Left lung (tissue), 10 donors: ENCODE results near the gene ANKMY2. TPM values are rescaled to one million over a fixed set of nuclear protein-coding genes. Genes with fewer than 3 reads are reported as not detected.
"Not testable (repeated sequence)": the region's sequence is repeated elsewhere in the genome, so short reads cannot be mapped to it uniquely, and the experiment has no call there.

ENCODE experiments used
- ATAC-seq: fragments of 200-7000 bp; cut with Tn5 transposase; one replicate; pipeline ENCODE4 v1.9.1; 2020; ENCODE audit warnings: moderate library complexity
- DNase-seq, 4 donors: peaks; one replicate each; pipeline ENCODE4 v3.0.0-alpha.2; 2013 to 2020
- H3K27ac ChIP-seq, 2 donors: fragments of 200-600 bp; sonication (generic) in 1 of 2; one replicate each; pipeline versions ENCODE4 v1.5.0 to v1.8.0; 2020 to 2021
- H3K27me3 ChIP-seq, 2 donors: fragments of 200-600 bp; sonication (generic) in 1 of 2; one replicate each; pipeline versions ENCODE4 v1.5.0 to v1.8.0; 2020 to 2021
- H3K36me3 ChIP-seq, 2 donors: fragments of 200-600 bp; sonication (generic) in 1 of 2; one replicate each; pipeline versions ENCODE4 v1.5.0 to v1.8.0; 2020 to 2021
- H3K4me1 ChIP-seq, 2 donors: fragments of 200-600 bp; one replicate each; pipeline ENCODE4 v1.8.0; 2021
- H3K4me3 ChIP-seq, 2 donors: fragments of 200-600 bp; sonication (generic) in 1 of 2; one replicate each; pipeline versions ENCODE4 v1.5.0 to v1.8.0; 2020 to 2021; ENCODE audit warnings: mild to moderate bottlenecking in 1 of 2
- H3K9me3 ChIP-seq, 2 donors: fragments of 200-600 bp; sonication (generic) in 1 of 2; one replicate each; pipeline versions ENCODE4 v1.5.0 to v1.8.0; 2020 to 2021
- intact Hi-C, 2 donors: fragments of 100-400 bp; cut with DNase I; formaldehyde crosslinking; loops; one replicate each; pipeline versions ENCODE4 v1.11.2 to v1.14.2; 2022
- polyA plus RNA-seq, 6 donors: library from polyadenylated mRNA; unstranded; fragments of 120-200 nt; gene quantifications; one replicate each; pipeline ENCODE4 v1.2.1, GENCODE V29; 2013; ENCODE audit not compliant: insufficient read length in 6 of 6
- total RNA-seq, 2 donors: library from RNA; stranded (reverse); fragmentation: NEBNext Ultra II Directional; extraction: Animal tissue kit (Norgen Biotek cat#: 25700); gene quantifications; one replicate each; pipeline ENCODE4 v1.2.1, GENCODE V29; 2021
- TF ChIP-seq, protein P1 (sequence below), 2 donors: fragments of 200-600 bp; sonication (generic) in 1 of 2; IDR thresholded peaks; one replicate each; pipeline versions ENCODE4 v1.5.0 to v1.8.0; 2021; ENCODE audit warnings: antibody characterized with exemption in 2 of 2
- donor health status: DM: no; HTN: yes; CAD: no.
- donor health status: DM: no; HTN: no; CAD: no.

Gene ANKMY2
- total and polyA plus RNA-seq, 8 donors, result 11.8 to 40.7 (median 34.6) TPM

GRCh38 chr7:16603633-16604032, 41.9 kb downstream of the ANKMY2 start:
- intact Hi-C loops, result no loop called here
- no peaks in the 10 kb centered on the region for H3K4me1 ChIP-seq
- no peaks in the 10 kb centered on the region for H3K27me3 ChIP-seq
- no peaks in the 10 kb centered on the region for H3K9me3 ChIP-seq
- H3K4me3 ChIP-seq, result no peak overlapping the region
- TF ChIP-seq, protein P1, sequence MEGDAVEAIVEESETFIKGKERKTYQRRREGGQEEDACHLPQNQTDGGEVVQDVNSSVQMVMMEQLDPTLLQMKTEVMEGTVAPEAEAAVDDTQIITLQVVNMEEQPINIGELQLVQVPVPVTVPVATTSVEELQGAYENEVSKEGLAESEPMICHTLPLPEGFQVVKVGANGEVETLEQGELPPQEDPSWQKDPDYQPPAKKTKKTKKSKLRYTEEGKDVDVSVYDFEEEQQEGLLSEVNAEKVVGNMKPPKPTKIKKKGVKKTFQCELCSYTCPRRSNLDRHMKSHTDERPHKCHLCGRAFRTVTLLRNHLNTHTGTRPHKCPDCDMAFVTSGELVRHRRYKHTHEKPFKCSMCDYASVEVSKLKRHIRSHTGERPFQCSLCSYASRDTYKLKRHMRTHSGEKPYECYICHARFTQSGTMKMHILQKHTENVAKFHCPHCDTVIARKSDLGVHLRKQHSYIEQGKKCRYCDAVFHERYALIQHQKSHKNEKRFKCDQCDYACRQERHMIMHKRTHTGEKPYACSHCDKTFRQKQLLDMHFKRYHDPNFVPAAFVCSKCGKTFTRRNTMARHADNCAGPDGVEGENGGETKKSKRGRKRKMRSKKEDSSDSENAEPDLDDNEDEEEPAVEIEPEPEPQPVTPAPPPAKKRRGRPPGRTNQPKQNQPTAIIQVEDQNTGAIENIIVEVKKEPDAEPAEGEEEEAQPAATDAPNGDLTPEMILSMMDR (IDR thresholded peaks at IDR 0.05), result no peak
- no peak for ATAC-seq
- H3K27ac ChIP-seq, result no peak overlapping the region
- H3K36me3 ChIP-seq, result peaks cover 0 to 85% of the 10 kb centered on the region in 2 donors
- DNase-seq, result no peak

GRCh38 chr7:16599860-16600259, 45.7 kb downstream of the ANKMY2 start:
- TF ChIP-seq, protein P1 (IDR thresholded peaks at IDR 0.05), result no peak
- Histone ChIP-seq H3K27me3 (no peaks in the 10 kb centered on the region), H3K36me3 (peaks cover 0 to 61% of the 10 kb centered on the region in 2 donors), H3K27ac (no peak overlapping the region), H3K9me3 (no peaks in the 10 kb centered on the region), H3K4me3 (no peak overlapping the region), H3K4me1 (no peaks in the 10 kb centered on the region)
- ATAC-seq (no peak), DNase-seq (no peak)
- intact Hi-C loops, result no loop called here

- Histone ChIP-seq H3K4me3 (no peak overlapping the region), H3K36me3 (peaks cover 0 to 45% of the 10 kb centered on the region in 2 donors), H3K27ac (no peak overlapping the region), H3K4me1 (no peaks in the 10 kb centered on the region), H3K27me3 (no peaks in the 10 kb centered on the region), H3K9me3 (no peaks in the 10 kb centered on the region)
- TF ChIP-seq, protein P1 (IDR thresholded peaks at IDR 0.05), result no peak
- DNase-seq (no peak), ATAC-seq (no peak)
- intact Hi-C loops, result no loop called here
Measured at GRCh38 chr7:16598015-16598414, 47.5 kb downstream of the ANKMY2 start.

GRCh38 chr7:16595596-16595995, 50.0 kb downstream of the ANKMY2 start:
- intact Hi-C loops, H3K9me3 ChIP-seq, H3K4me3 ChIP-seq, ATAC-seq, DNase-seq, H3K4me1 ChIP-seq, H3K27me3 ChIP-seq, H3K27ac ChIP-seq: not testable (repeated sequence)
- peaks cover 0 to 22% of the 10 kb centered on the region in 2 donors for H3K36me3 ChIP-seq

- Histone ChIP-seq H3K27me3 (no peaks in the 10 kb centered on the region), H3K27ac (no peak overlapping the region), H3K4me1 (no peaks in the 10 kb centered on the region), H3K36me3 (peaks cover 0 to 13% of the 10 kb centered on the region in 2 donors), H3K9me3 (no peaks in the 10 kb centered on the region), H3K4me3 (no peak overlapping the region)
- TF ChIP-seq, protein P1 (IDR thresholded peaks at IDR 0.05), result no peak
- intact Hi-C loops, result no loop called here
- no peak for DNase-seq
- no peak for ATAC-seq
Measured at GRCh38 chr7:16594676-16595075, 50.9 kb downstream of the ANKMY2 start.

GRCh38 chr7:16594061-16594460, 51.5 kb downstream of the ANKMY2 start:
- Histone ChIP-seq H3K36me3 (peaks cover 0 to 7% of the 10 kb centered on the region in 2 donors), H3K9me3 (no peaks in the 10 kb centered on the region), H3K4me3 (no peak overlapping the region), H3K4me1 (no peaks in the 10 kb centered on the region), H3K27me3 (no peaks in the 10 kb centered on the region), H3K27ac (no peak overlapping the region)
- intact Hi-C loops, result no loop called here
- TF ChIP-seq, protein P1 (IDR thresholded peaks at IDR 0.05), result no peak
- DNase-seq (no peak), ATAC-seq (no peak)
